Peyer's patch (tissue), 4 donors: ENCODE measurements around the gene FAM161B.

Source experiments
- POLR2A ChIP-seq, 2 donors: fragments of 450-650 bp; IDR thresholded peaks; one replicate each; pipeline ENCODE4 v1.5.1; 2017; ENCODE audit warnings: antibody characterized with exemption in 2 of 2, mild to moderate bottlenecking in 2 of 2, moderate library complexity in 2 of 2
- TF ChIP-seq, protein P1 (sequence below), 6 experiments: fragments of 450-650 bp in 4 of 6; fragments of 200-600 bp in 2 of 6; sonication (generic) in 1 of 6; IDR thresholded peaks; one replicate each; pipeline ENCODE4 v1.5.1; 2017 to 2019; ENCODE audit warnings: antibody characterized with exemption in 6 of 6, mild to moderate bottlenecking in 3 of 6, moderate library complexity in 1 of 6

GRCh38 chr14:73942180-73942579, 7.7 kb downstream of the FAM161B start:
- TF ChIP-seq, protein P1, sequence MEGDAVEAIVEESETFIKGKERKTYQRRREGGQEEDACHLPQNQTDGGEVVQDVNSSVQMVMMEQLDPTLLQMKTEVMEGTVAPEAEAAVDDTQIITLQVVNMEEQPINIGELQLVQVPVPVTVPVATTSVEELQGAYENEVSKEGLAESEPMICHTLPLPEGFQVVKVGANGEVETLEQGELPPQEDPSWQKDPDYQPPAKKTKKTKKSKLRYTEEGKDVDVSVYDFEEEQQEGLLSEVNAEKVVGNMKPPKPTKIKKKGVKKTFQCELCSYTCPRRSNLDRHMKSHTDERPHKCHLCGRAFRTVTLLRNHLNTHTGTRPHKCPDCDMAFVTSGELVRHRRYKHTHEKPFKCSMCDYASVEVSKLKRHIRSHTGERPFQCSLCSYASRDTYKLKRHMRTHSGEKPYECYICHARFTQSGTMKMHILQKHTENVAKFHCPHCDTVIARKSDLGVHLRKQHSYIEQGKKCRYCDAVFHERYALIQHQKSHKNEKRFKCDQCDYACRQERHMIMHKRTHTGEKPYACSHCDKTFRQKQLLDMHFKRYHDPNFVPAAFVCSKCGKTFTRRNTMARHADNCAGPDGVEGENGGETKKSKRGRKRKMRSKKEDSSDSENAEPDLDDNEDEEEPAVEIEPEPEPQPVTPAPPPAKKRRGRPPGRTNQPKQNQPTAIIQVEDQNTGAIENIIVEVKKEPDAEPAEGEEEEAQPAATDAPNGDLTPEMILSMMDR (IDR thresholded peaks at IDR 0.05): no peak
- TF ChIP-seq POLR2A (IDR thresholded peaks at IDR 0.05): no peak
